Trophoblast cell (in vitro differentiated cells and primary cell): Measurements from ENCODE around the gene LEP.

ENCODE experiments used
- DNase-seq, 2 donors: peaks; one replicate each; pipeline ENCODE4 v3.0.0-alpha.2; 2016
- H2AFZ ChIP-seq: 2 replicates; pipeline ENCODE4 v1.6.1; 2013; ENCODE audit warnings: low read length, moderate library complexity, mild to moderate bottlenecking; ENCODE audit not compliant: insufficient read depth, poor library complexity
- H2AK5ac ChIP-seq: 2 replicates; pipeline ENCODE4 v1.6.1; 2013; ENCODE audit warnings: mild to moderate bottlenecking, low read length
- H2BK120ac ChIP-seq: 2 replicates; pipeline ENCODE4 v1.6.1; 2013; ENCODE audit warnings: low read length, mild to moderate bottlenecking, moderate library complexity; ENCODE audit not compliant: insufficient read depth, poor library complexity
- H2BK12ac ChIP-seq: 2 replicates; pipeline ENCODE4 v1.6.1; 2013; ENCODE audit warnings: mild to moderate bottlenecking, low read length, moderate library complexity
- H2BK5ac ChIP-seq: 2 replicates; pipeline ENCODE4 v1.6.1; 2013; ENCODE audit warnings: low read length, low read depth, moderate library complexity, mild to moderate bottlenecking; ENCODE audit not compliant: poor library complexity
- H3K14ac ChIP-seq: 2 replicates; pipeline ENCODE4 v1.6.1; 2013; ENCODE audit warnings: mild to moderate bottlenecking, low read length
- H3K18ac ChIP-seq: 2 replicates; pipeline ENCODE4 v1.6.1; 2013; ENCODE audit warnings: mild to moderate bottlenecking, low read length
- H3K23ac ChIP-seq: 2 replicates; pipeline ENCODE4 v1.6.1; 2013; ENCODE audit warnings: low read length
- H3K27ac ChIP-seq: 2 replicates; pipeline ENCODE4 v1.5.1; 2013; ENCODE audit warnings: low read depth, mild to moderate bottlenecking, inconsistent platforms, low read length, moderate library complexity
- H3K27me3 ChIP-seq: 2 replicates; pipeline ENCODE4 v1.6.1; 2013; ENCODE audit warnings: inconsistent platforms, mild to moderate bottlenecking, low read length, moderate library complexity; ENCODE audit not compliant: insufficient read depth
- H3K36me3 ChIP-seq, 2 experiments: 1 replicate in 1 of 2; 2 replicates in 1 of 2; pipeline ENCODE4 v1.6.1; 2013; ENCODE audit warnings: low read length in 2 of 2, mild to moderate bottlenecking in 2 of 2, moderate library complexity in 1 of 2; ENCODE audit not compliant: insufficient read depth in 2 of 2, control insufficient read depth in 1 of 2
- H3K4ac ChIP-seq: 2 replicates; pipeline ENCODE4 v1.6.1; 2013; ENCODE audit warnings: low read depth, mild to moderate bottlenecking, low read length, moderate library complexity
- H3K4me1 ChIP-seq, 2 experiments: 1 replicate in 1 of 2; 2 replicates in 1 of 2; pipeline ENCODE4 v1.6.1; 2013; ENCODE audit warnings: low read length in 2 of 2, mild to moderate bottlenecking in 2 of 2, moderate library complexity in 1 of 2; ENCODE audit not compliant: insufficient read depth in 2 of 2, control insufficient read depth in 1 of 2
- H3K4me2 ChIP-seq: 2 replicates; pipeline ENCODE4 v1.6.1; 2013; ENCODE audit warnings: inconsistent platforms, mild to moderate bottlenecking, low read length, moderate library complexity
- H3K4me3 ChIP-seq: 2 replicates; pipeline ENCODE4 v1.5.1; 2013; ENCODE audit warnings: mild to moderate bottlenecking, low read depth, low read length, inconsistent platforms
- H3K79me1 ChIP-seq: one replicate; pipeline ENCODE4 v1.6.1; 2013; ENCODE audit warnings: low read length
- H3K79me2 ChIP-seq: 2 replicates; pipeline ENCODE4 v1.6.1; 2013; ENCODE audit warnings: low read length, mild to moderate bottlenecking; ENCODE audit not compliant: control insufficient read depth, insufficient read depth, poor library complexity
- H3K9ac ChIP-seq: 2 replicates; pipeline ENCODE4 v1.6.1; 2013; ENCODE audit warnings: mild to moderate bottlenecking, low read length
- H3K9me3 ChIP-seq: 2 replicates; pipeline ENCODE4 v1.6.1; 2013; ENCODE audit warnings: low read depth, mild to moderate bottlenecking, control low read depth, inconsistent platforms, low read length; ENCODE audit not compliant: insufficient read depth
- H4K12ac ChIP-seq: 2 replicates; pipeline ENCODE4 v1.6.1; 2013; ENCODE audit warnings: low read depth, mild to moderate bottlenecking, low read length, moderate library complexity
- H4K8ac ChIP-seq: 2 replicates; pipeline ENCODE4 v1.6.1; 2013; ENCODE audit warnings: low read depth, mild to moderate bottlenecking, low read length, moderate library complexity
- H4K91ac ChIP-seq: one replicate; pipeline ENCODE4 v1.6.1; 2013; ENCODE audit warnings: low read depth, mild to moderate bottlenecking, low read length, moderate library complexity
- WGBS: extraction: QIAGEN DNeasy Blood & Tissue Kit; methylation state at CpG from one replicate; pipeline ENCODE4 v1.1.7; 2013; ENCODE audit warnings: missing lambda C conversion rate; ENCODE audit not compliant: insufficient read length, insufficient coverage; ENCODE audit errors: extremely low coverage; 5-methylcytosine and 5-hydroxymethylcytosine counted together

LEP gene

GRCh38 chr7:128217967-128218652 lies 23.0 kb upstream of the LEP start:
- no CpG with 5 or more reads among the region's 9 CpGs for WGBS
- H3K4me2 ChIP-seq, result no peak overlapping the region
- H3K36me3 ChIP-seq, result no peaks in the 10 kb centered on the region
- H2BK5ac ChIP-seq, result no peak overlapping the region
- no peak overlapping the region for H4K91ac ChIP-seq
- no peak overlapping the region for H3K4me3 ChIP-seq
- no peak overlapping the region for H3K14ac ChIP-seq
- no peaks in the 10 kb centered on the region for H3K79me1 ChIP-seq
- no peak overlapping the region for H3K18ac ChIP-seq
- H4K8ac ChIP-seq, result no peak overlapping the region
- H3K27me3 ChIP-seq, result no peaks in the 10 kb centered on the region
- H3K9me3 ChIP-seq, result no peaks in the 10 kb centered on the region
- H3K23ac ChIP-seq, result no peak overlapping the region
- H3K9ac ChIP-seq, result no peak overlapping the region
- no peak overlapping the region for H3K4ac ChIP-seq
- no peak overlapping the region for H2BK120ac ChIP-seq
- H2BK12ac ChIP-seq, result no peak overlapping the region
- no peak overlapping the region for H2AK5ac ChIP-seq
- H3K4me1 ChIP-seq, result peaks cover 0 to 8% of the 10 kb centered on the region in 2 experiments
- peak in 1 of 2 donors; percentile 18 for DNase-seq
- no peak overlapping the region for H4K12ac ChIP-seq
- H3K27ac ChIP-seq, result no peak overlapping the region
- no peaks in the 10 kb centered on the region for H3K79me2 ChIP-seq
- H2AFZ ChIP-seq, result no peak overlapping the region

DNA sequence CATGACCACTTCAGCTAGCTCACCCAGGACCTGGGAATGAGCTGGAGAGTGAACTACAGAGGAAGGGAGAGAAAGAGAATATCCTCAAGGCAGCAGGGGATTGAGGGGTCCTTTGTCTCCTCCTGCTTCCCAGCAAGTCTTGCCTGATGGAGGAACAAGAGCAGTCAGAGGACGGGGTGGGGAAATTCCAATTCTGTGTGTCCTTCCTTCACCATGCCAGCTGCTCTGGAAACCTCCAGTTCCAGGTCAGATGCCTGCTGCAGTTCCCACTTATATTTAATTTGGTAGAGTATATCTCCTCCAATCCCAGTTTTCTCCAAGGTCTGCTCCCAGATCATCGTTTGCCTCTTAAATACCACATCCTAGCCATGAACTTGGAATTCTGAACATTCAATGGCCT lies 21.4 kb upstream of the LEP start:
- Histone ChIP-seq H3K27me3 (no peaks in the 10 kb centered on the region), H2BK5ac (no peak overlapping the region), H2BK120ac (no peak overlapping the region), H4K8ac (no peak overlapping the region), H3K18ac (no peak overlapping the region), H2AFZ (no peak overlapping the region), H3K9me3 (no peaks in the 10 kb centered on the region), H4K12ac (no peak overlapping the region), H3K79me2 (no peaks in the 10 kb centered on the region), H3K4me3 (no peak overlapping the region), H2AK5ac (no peak overlapping the region), H3K23ac (no peak overlapping the region), H3K79me1 (no peaks in the 10 kb centered on the region), H4K91ac (no peak overlapping the region), H3K9ac (no peak overlapping the region), H3K4me1 (peaks cover 0 to 8% of the 10 kb centered on the region in 2 experiments), H3K4me2 (no peak overlapping the region), H2BK12ac (no peak overlapping the region), H3K14ac (no peak overlapping the region), H3K36me3 (no peaks in the 10 kb centered on the region), H3K27ac (no peak overlapping the region), H3K4ac (no peak overlapping the region)
- no peak for DNase-seq
- WGBS, result no CpG with 5 or more reads among the region's 2 CpGs

DNA sequence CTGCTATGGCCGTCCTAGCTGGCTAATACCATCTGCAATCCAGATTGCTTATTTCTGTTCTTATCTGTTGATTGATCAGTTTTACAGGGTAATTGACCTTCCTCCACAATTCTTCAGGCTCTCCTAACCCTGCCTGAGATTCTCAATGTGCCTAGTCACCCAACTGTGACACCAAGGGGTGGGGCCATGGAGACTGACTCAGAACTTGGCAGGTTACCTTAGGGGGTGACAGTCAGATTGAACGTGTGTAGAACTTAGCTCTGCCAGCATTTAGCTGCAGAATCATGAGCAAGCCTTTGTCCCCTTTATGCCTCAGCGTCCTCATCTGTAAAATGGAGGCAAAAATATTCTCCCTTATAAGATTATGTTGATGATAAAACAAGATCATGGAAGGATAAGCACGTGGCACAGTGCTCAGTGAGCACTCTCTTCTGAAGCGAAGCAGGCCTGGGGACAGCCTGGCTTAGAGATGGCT lies 19.1 kb upstream of the LEP start:
- Histone ChIP-seq H2BK12ac (no peak overlapping the region), H3K36me3 (no peaks in the 10 kb centered on the region), H3K4me2 (no peak overlapping the region), H2BK120ac (no peak overlapping the region), H3K18ac (no peak overlapping the region), H2AK5ac (no peak overlapping the region), H4K12ac (no peak overlapping the region), H3K4me1 (no peaks in the 10 kb centered on the region), H3K27me3 (no peaks in the 10 kb centered on the region), H3K23ac (no peak overlapping the region), H3K9me3 (no peaks in the 10 kb centered on the region), H3K4ac (no peak overlapping the region), H2BK5ac (no peak overlapping the region), H4K8ac (no peak overlapping the region), H3K79me2 (no peaks in the 10 kb centered on the region), H2AFZ (no peak overlapping the region), H3K9ac (no peak overlapping the region), H4K91ac (no peak overlapping the region), H3K14ac (no peak overlapping the region), H3K4me3 (no peak overlapping the region), H3K27ac (no peak overlapping the region), H3K79me1 (no peaks in the 10 kb centered on the region)
- peak; percentile 79 to 89 for DNase-seq
- whole genome bisulfite sequencing, result no CpG with 5 or more reads among the region's 5 CpGs

- Histone ChIP-seq H2BK120ac (no peak overlapping the region), H3K27me3 (no peaks in the 10 kb centered on the region), H3K4me2 (no peak overlapping the region), H3K36me3 (no peaks in the 10 kb centered on the region), H3K27ac (no peak overlapping the region), H2AK5ac (no peak overlapping the region), H4K8ac (no peak overlapping the region), H3K4me3 (no peak overlapping the region), H4K91ac (no peak overlapping the region), H3K4ac (no peak overlapping the region), H3K18ac (no peak overlapping the region), H3K79me1 (no peaks in the 10 kb centered on the region), H2AFZ (no peak overlapping the region), H2BK12ac (no peak overlapping the region), H3K4me1 (no peaks in the 10 kb centered on the region), H3K14ac (no peak overlapping the region), H2BK5ac (no peak overlapping the region), H3K23ac (no peak overlapping the region), H3K9me3 (peaks cover 2% of the 10 kb centered on the region), H3K9ac (no peak overlapping the region), H4K12ac (no peak overlapping the region), H3K79me2 (no peaks in the 10 kb centered on the region)
- DNase-seq, result no peak
- 100% methylated on average over 1 of the region's 2 CpGs for WGBS
Measured at GRCh38 chr7:128226132-128226980, 14.7 kb upstream of the LEP start.
